Central memory CD4-positive, alpha-beta T cell (primary cell): ENCODE data around the gene SDK1.

Experiments
- DNase-seq: peaks from one replicate; pipeline ENCODE4 v3.0.0; 2022

SDK1 gene

GRCh38 chr7:3998060-3998459 lies 697.0 kb downstream of the SDK1 start:
- no peak for DNase-seq

GRCh38 chr7:4000139-4000538 lies 699.1 kb downstream of the SDK1 start:
- no peak for DNase-seq

GRCh38 chr7:4000934-4001333 lies 699.9 kb downstream of the SDK1 start:
- DNase-seq: no peak

GRCh38 chr7:4001742-4002141 lies 700.7 kb downstream of the SDK1 start:
- DNase-seq: no peak

GRCh38 chr7:4003503-4003902 lies 702.5 kb downstream of the SDK1 start:
- no peak for DNase-seq

- no peak for DNase-seq
Measured at GRCh38 chr7:4006687-4007086, 705.6 kb downstream of the SDK1 start.

- no peak for DNase-seq
Measured at GRCh38 chr7:4009211-4010060, 708.4 kb downstream of the SDK1 start.

- DNase-seq: no peak
Measured at GRCh38 chr7:4010061-4010605, 709.1 kb downstream of the SDK1 start.

GRCh38 chr7:4010923-4011656 lies 710.0 kb downstream of the SDK1 start:
- no peak for DNase-seq

GRCh38 chr7:4013793-4014192 lies 712.7 kb downstream of the SDK1 start:
- DNase-seq: no peak

GRCh38 chr7:4014346-4015050 lies 713.4 kb downstream of the SDK1 start:
- DNase-seq: no peak

GRCh38 chr7:4015371-4015770 lies 714.3 kb downstream of the SDK1 start:
- no peak for DNase-seq

GRCh38 chr7:4015996-4016395 lies 714.9 kb downstream of the SDK1 start:
- no peak for DNase-seq

GRCh38 chr7:4017081-4017480 lies 716.0 kb downstream of the SDK1 start:
- DNase-seq: no peak

GRCh38 chr7:4017785-4018184 lies 716.7 kb downstream of the SDK1 start:
- no peak for DNase-seq

GRCh38 chr7:4018601-4019316 lies 717.7 kb downstream of the SDK1 start:
- DNase-seq: no peak

- DNase-seq: no peak
Measured at GRCh38 chr7:4020086-4020485, 719.0 kb downstream of the SDK1 start.

GRCh38 chr7:4021413-4021812 lies 720.4 kb downstream of the SDK1 start:
- DNase-seq: no peak

GRCh38 chr7:4022265-4022664 lies 721.2 kb downstream of the SDK1 start:
- DNase-seq: no peak

GRCh38 chr7:4023502-4023901 lies 722.5 kb downstream of the SDK1 start:
- no peak for DNase-seq

- DNase-seq: no peak
Measured at GRCh38 chr7:4024133-4024532, 723.1 kb downstream of the SDK1 start.

- no peak for DNase-seq
Measured at GRCh38 chr7:4024806-4025205, 723.8 kb downstream of the SDK1 start.

GRCh38 chr7:4025210-4025609 lies 724.2 kb downstream of the SDK1 start:
- no peak for DNase-seq
